H1 (cell line): ENCODE measurements around the gene ODF2L. TPM values are rescaled to one million over a fixed set of nuclear protein-coding genes. Genes with fewer than 3 reads are reported as not detected.

ENCODE experiments used
- CTCF ChIA-PET: fragments of 300-600 bp; sonication (Branson Sonifier 250); formaldehyde crosslinking; loops from one replicate; lab custom pipeline; 2021; ENCODE audit not compliant: partially characterized antibody; lab: Charles Lee
- POLR2A ChIA-PET: fragments of 300-600 bp; sonication (Branson Sonifier 250); formaldehyde crosslinking; loops from one replicate; lab custom pipeline; 2021; ENCODE audit warnings: inconsistent platforms; ENCODE audit not compliant: partially characterized antibody; lab: Charles Lee
- DNase-seq, 2 experiments: peaks; one replicate each; pipeline versions ENCODE4 v3.0.0 to v3.0.0-alpha.2; 2010 to 2022; ENCODE audit warnings: low spot score in 2 of 2, low read depth in 1 of 2, mixed read lengths in 1 of 2
- FAIRE-seq: peaks from 2 replicates; lab custom pipeline; 2011; peaks lifted over from hg19 to GRCh38; lab: Jason Lieb, UNC
- H2AFZ ChIP-seq: 2 replicates; pipeline ENCODE4 v1.8.1; 2012; ENCODE audit warnings: low read length, inconsistent platforms
- H2AK5ac ChIP-seq: 2 replicates; pipeline ENCODE4 v1.6.1; 2013; ENCODE audit warnings: low read depth, low read length
- H2BK120ac ChIP-seq: replicated peaks from 2 replicates; pipeline ENCODE3; 2013; ENCODE audit warnings: low read depth, low read length, inconsistent platforms
- H2BK12ac ChIP-seq: 2 replicates; pipeline ENCODE4 v1.6.1; 2013; ENCODE audit warnings: low read depth, low read length
- H2BK15ac ChIP-seq: 2 replicates; pipeline ENCODE4 v1.6.1; 2013; ENCODE audit warnings: low read length
- H2BK20ac ChIP-seq: 2 replicates; pipeline ENCODE4 v1.6.1; 2013; ENCODE audit warnings: low read length
- H2BK5ac ChIP-seq: 2 replicates; pipeline ENCODE4 v1.6.1; 2013; ENCODE audit warnings: low read depth, low read length
- H3K14ac ChIP-seq: 2 replicates; pipeline ENCODE4 v1.6.1; 2013; ENCODE audit warnings: inconsistent platforms; ENCODE audit not compliant: insufficient read length
- H3K18ac ChIP-seq: 2 replicates; pipeline ENCODE4 v1.6.1; 2013; ENCODE audit warnings: low read length; ENCODE audit errors: extremely low read depth
- H3K23ac ChIP-seq: 2 replicates; pipeline ENCODE4 v1.6.1; 2013; ENCODE audit warnings: inconsistent platforms; ENCODE audit not compliant: insufficient read length
- H3K23me2 ChIP-seq: 2 replicates; pipeline ENCODE4 v1.6.1; 2013; ENCODE audit warnings: low read depth, low read length
- H3K27ac ChIP-seq: 2 replicates; pipeline ENCODE4 v1.6.1; 2011; ENCODE audit warnings: low read depth, low read length, inconsistent platforms
- H3K27me3 ChIP-seq, 4 experiments: replicated peaks in 1 of 4; 1 replicate in 1 of 4; 2 replicates in 3 of 4; pipeline versions ENCODE4 v1.6.1 to v1.8.1; 2011 to 2013; ENCODE audit warnings: low read length in 3 of 4, mild to moderate bottlenecking in 3 of 4, inconsistent platforms in 2 of 4, mixed read lengths in 2 of 4, moderate library complexity in 1 of 4; ENCODE audit not compliant: control insufficient read depth in 3 of 4, insufficient read depth in 3 of 4; ENCODE audit errors: extremely low read depth in 1 of 4
- H3K36me3 ChIP-seq, 4 experiments: 2 replicates each; pipeline versions ENCODE4 v1.6.1 to v1.8.1; 2011 to 2013; ENCODE audit warnings: mild to moderate bottlenecking in 4 of 4, low read length in 3 of 4, moderate library complexity in 2 of 4, control low read depth in 1 of 4, inconsistent platforms in 1 of 4; ENCODE audit not compliant: insufficient read depth in 4 of 4, control insufficient read depth in 2 of 4
- H3K4ac ChIP-seq: replicated peaks from 2 replicates; pipeline ENCODE3; 2013; ENCODE audit warnings: low read length, low read depth, mixed read lengths, inconsistent platforms; ENCODE audit not compliant: insufficient read length
- H3K4me1 ChIP-seq, 4 experiments: replicated peaks in 1 of 4; 1 replicate in 1 of 4; 2 replicates in 3 of 4; pipeline versions ENCODE4 v1.6.1 to v1.8.1; 2011 to 2013; ENCODE audit warnings: low read length in 3 of 4, inconsistent platforms in 2 of 4, mixed read lengths in 1 of 4; ENCODE audit not compliant: insufficient read depth in 4 of 4, control insufficient read depth in 3 of 4
- H3K4me2 ChIP-seq, 2 experiments: 2 replicates each; pipeline versions ENCODE4 v1.6.1 to v1.8.1; 2011 to 2013; ENCODE audit warnings: low read depth in 2 of 2, low read length in 2 of 2, control low read depth in 1 of 2, inconsistent platforms in 1 of 2, mild to moderate bottlenecking in 1 of 2; ENCODE audit not compliant: insufficient read depth in 1 of 2
- H3K4me3 ChIP-seq, 4 experiments: fragments of 200-600, 300-600 bp in 1 of 4; sonication (generic), shearing (Covaris generic), sonication (Bioruptor Twin) in 1 of 4; 2 replicates each; pipeline versions ENCODE4 v1.5.1 to v1.8.1; 2011 to 2016; ENCODE audit warnings: low read length in 4 of 4, low read depth in 3 of 4, control low read depth in 2 of 4, inconsistent platforms in 2 of 4, mild to moderate bottlenecking in 2 of 4, mixed read lengths in 1 of 4, moderate library complexity in 1 of 4; ENCODE audit not compliant: insufficient read depth in 2 of 4; ENCODE audit errors: extremely low read depth in 1 of 4
- H3K56ac ChIP-seq: replicated peaks from 2 replicates; pipeline ENCODE3; 2013; ENCODE audit warnings: low read depth, mild to moderate bottlenecking, mixed read lengths, low read length, inconsistent platforms; ENCODE audit not compliant: insufficient read length
- H3K79me1 ChIP-seq: 2 replicates; pipeline ENCODE4 v1.6.1; 2013; ENCODE audit warnings: low read depth, low read length, control low read depth
- H3K79me2 ChIP-seq, 2 experiments: 2 replicates each; pipeline versions ENCODE4 v1.6.1 to v1.8.1; 2012 to 2013; ENCODE audit warnings: low read length in 2 of 2, mild to moderate bottlenecking in 2 of 2, inconsistent platforms in 1 of 2; ENCODE audit not compliant: insufficient read depth in 2 of 2, control insufficient read depth in 1 of 2
- H3K9ac ChIP-seq, 4 experiments: replicated peaks in 1 of 4; 1 replicate in 1 of 4; 2 replicates in 3 of 4; pipeline versions ENCODE4 v1.6.1 to v1.8.1; 2011 to 2013; ENCODE audit warnings: low read depth in 3 of 4, low read length in 3 of 4, control low read depth in 2 of 4, mild to moderate bottlenecking in 2 of 4, moderate library complexity in 2 of 4, inconsistent platforms in 1 of 4; ENCODE audit errors: extremely low read depth in 1 of 4
- H3K9me3 ChIP-seq, 2 experiments: 2 replicates each; pipeline versions ENCODE4 v1.6.1 to v1.8.1; 2012 to 2013; ENCODE audit warnings: mild to moderate bottlenecking in 2 of 2, moderate library complexity in 2 of 2, control low read depth in 1 of 2, inconsistent platforms in 1 of 2, low read depth in 1 of 2, low read length in 1 of 2, mixed read lengths in 1 of 2; ENCODE audit not compliant: insufficient read depth in 2 of 2
- H4K20me1 ChIP-seq, 2 experiments: replicated peaks in 1 of 2; 2 replicates each; pipeline versions ENCODE3 to v1.8.1; 2011 to 2013; ENCODE audit warnings: inconsistent platforms in 2 of 2, low read length in 2 of 2, mild to moderate bottlenecking in 1 of 2; ENCODE audit not compliant: insufficient read depth in 2 of 2, control insufficient read depth in 1 of 2
- H4K5ac ChIP-seq: 2 replicates; pipeline ENCODE4 v1.6.1; 2013; ENCODE audit warnings: low read length, low read depth, mixed read lengths, inconsistent platforms; ENCODE audit not compliant: insufficient read length
- H4K8ac ChIP-seq: 2 replicates; pipeline ENCODE4 v1.8.0; 2013; ENCODE audit warnings: mild to moderate bottlenecking, moderate library complexity, low read length, inconsistent platforms; ENCODE audit not compliant: insufficient read depth; ENCODE audit errors: extremely low read depth
- H4K91ac ChIP-seq: replicated peaks from 2 replicates; pipeline ENCODE3; 2013; ENCODE audit warnings: low read length, mixed read lengths, inconsistent platforms; ENCODE audit not compliant: insufficient read length
- CTCF ChIP-seq, 3 experiments: IDR thresholded peaks; 1 replicate in 2 of 3; 2 replicates in 1 of 3; pipeline versions ENCODE4 v1.5.1 to v1.6.1; 2011; ENCODE audit warnings: low read length in 3 of 3, mild to moderate bottlenecking in 3 of 3, inconsistent platforms in 2 of 3, low read depth in 1 of 3, moderate library complexity in 1 of 3; ENCODE audit not compliant: insufficient read depth in 1 of 3; ENCODE audit errors: control extremely low read depth in 1 of 3
- EGR1 ChIP-seq: IDR thresholded peaks from 2 replicates; pipeline ENCODE4 v1.6.1; 2011; ENCODE audit warnings: low read depth, low read length, borderline replicate concordance
- GABPA ChIP-seq: IDR thresholded peaks from 2 replicates; pipeline ENCODE4 v1.6.1; 2011; ENCODE audit warnings: mild to moderate bottlenecking, low read length, moderate library complexity, borderline replicate concordance; ENCODE audit not compliant: insufficient read depth
- JUND ChIP-seq: IDR thresholded peaks from 2 replicates; pipeline ENCODE4 v1.6.1; 2011; ENCODE audit warnings: mild to moderate bottlenecking, improper control_type of control experiment, low read length
- KDM4A ChIP-seq: IDR thresholded peaks from one replicate; pipeline ENCODE4 v1.7.1; 2012; ENCODE audit warnings: low read depth, mild to moderate bottlenecking, moderate library complexity, low read length, inconsistent platforms; ENCODE audit not compliant: severe bottlenecking
- RNF2 ChIP-seq: fragments of 200-900, 300-1000 bp; sonication (generic); IDR thresholded peaks from 2 replicates; pipeline ENCODE4 v1.7.1; 2016; ENCODE audit warnings: borderline replicate concordance, low read depth, mild to moderate bottlenecking, antibody characterized with exemption, low read length; ENCODE audit not compliant: poor library complexity, severe bottlenecking; ENCODE audit errors: missing control alignments
- SAP30 ChIP-seq: fragments of 300-600 bp; sonication (generic); IDR thresholded peaks from 2 replicates; pipeline ENCODE4 v1.7.1; 2012; ENCODE audit warnings: low read length, moderate library complexity, mild to moderate bottlenecking, inconsistent platforms; ENCODE audit not compliant: insufficient read depth, insufficient replicate concordance
- SIX5 ChIP-seq: IDR thresholded peaks from 2 replicates; pipeline ENCODE4 v1.6.1; 2011; ENCODE audit warnings: mild to moderate bottlenecking, low read depth, low read length
- TAF1 ChIP-seq: IDR thresholded peaks from 2 replicates; pipeline ENCODE4 v1.6.1; 2011; ENCODE audit warnings: mild to moderate bottlenecking, low read depth, low read length
- TCF12 ChIP-seq: IDR thresholded peaks from 2 replicates; pipeline ENCODE4 v1.6.1; 2011; ENCODE audit warnings: low read depth, mild to moderate bottlenecking, low read length
- WGBS, 2 experiments: shearing (Covaris generic) in 1 of 2; methylation state at CpG; one replicate each; pipeline versions ENCODE4 v1.1.6 to v1.1.7; 2013 to 2015; ENCODE audit warnings: low lambda C conversion rate in 2 of 2, mixed read lengths in 2 of 2, inconsistent platforms in 1 of 2, low coverage in 1 of 2, missing lambda C conversion rate in 1 of 2; ENCODE audit not compliant: insufficient replicate concordance in 2 of 2, insufficient coverage in 1 of 2, insufficient read length in 1 of 2; ENCODE audit errors: extremely low coverage in 1 of 2, missing lambda C conversion rate in 1 of 2; 5-methylcytosine and 5-hydroxymethylcytosine counted together
- polyA plus RNA-seq, 7 experiments: library from polyadenylated mRNA; depleted of rRNA in 3 of 7; stranded (reverse) in 5 of 7; unstranded in 2 of 7; fragments of >200 nt in 5 of 7; fragments of 200-250 nt in 2 of 7; gene quantifications; 1 replicate in 5 of 7; 2 replicates in 1 of 7; 4 replicates in 1 of 7; pipeline versions ENCODE4 v1.2.1 to v1.2.3, GENCODE V29; 2011 to 2013; ENCODE audit warnings: missing spikeins in 2 of 7, mixed read lengths in 2 of 7
- total RNA-seq: library from RNA; stranded (reverse); fragmentation: NEBNext Ultra II Directional; extraction: Animal tissue kit (Norgen Biotek cat#: 25700); gene quantifications from 2 replicates; pipeline ENCODE4 v1.2.1, GENCODE V29; 2021

Gene ODF2L
- total and polyA plus RNA-seq, 2 of the 8 experiments (the other 6 are each of a cell fraction or from before 2014, with no cell fraction given) = 3.2 to 27.1 TPM

GRCh38 chr1:86419277-86419903 is 23.3 kb upstream of the ODF2L start:
- H3K79me1 ChIP-seq = no peaks in the 10 kb centered on the region
- H3K4me3 ChIP-seq = no peak overlapping the region
- no peaks in the 10 kb centered on the region for H3K36me3 ChIP-seq
- no peak overlapping the region for H2BK12ac ChIP-seq
- CTCF ChIA-PET = interaction anchor here (0.7 to 2.7 kb wide), 9 partner anchors 10 to 334 kb away, joined by 3 to 8 read pairs (median 4); no protein-coding TSS in a partner anchor
- H2BK120ac ChIP-seq = no peak overlapping the region
- no peak overlapping the region for H2BK20ac ChIP-seq
- H3K56ac ChIP-seq = no peak overlapping the region
- WGBS, 2 experiments = 52% methylated on average over 4 of the region's 4 CpGs; no CpG with 5 or more reads in 1 of the 2 experiments
- H3K18ac ChIP-seq = no peak overlapping the region
- H2AK5ac ChIP-seq = no peak overlapping the region
- H3K23me2 ChIP-seq = no peaks in the 10 kb centered on the region
- no peaks in the 10 kb centered on the region for H3K79me2 ChIP-seq
- H3K23ac ChIP-seq = no peak overlapping the region
- H3K27me3 ChIP-seq = no peaks in the 10 kb centered on the region
- FAIRE-seq (peak; percentile 36), DNase-seq (no peak)
- H3K4ac ChIP-seq = no peak overlapping the region
- H3K4me2 ChIP-seq = no peak overlapping the region
- no peak overlapping the region for H4K91ac ChIP-seq
- H3K4me1 ChIP-seq = 0 out of 7 replicates have a peak, but pooled peaks cover 0 to 1% (median 0%) of the 10 kb centered on the region in 4 experiments
- H2BK5ac ChIP-seq = no peak overlapping the region
- H2BK15ac ChIP-seq = no peak overlapping the region
- H4K8ac ChIP-seq = no peak overlapping the region
- no peaks in the 10 kb centered on the region for H3K9me3 ChIP-seq
- H4K20me1 ChIP-seq = no peaks in the 10 kb centered on the region
- H3K27ac ChIP-seq = no peak overlapping the region
- POLR2A ChIA-PET = no interaction called here
- peak overlapping the region; percentile 100 for H2AFZ ChIP-seq
- no peak overlapping the region for H3K9ac ChIP-seq
- no peak overlapping the region for H4K5ac ChIP-seq
- H3K14ac ChIP-seq = no peak overlapping the region
- no peak for TF ChIP-seq SAP30
- TF ChIP-seq GABPA = no peak
- no peak for TF ChIP-seq EGR1
- no peak for TF ChIP-seq TCF12
- TF ChIP-seq RNF2 = no peak
- peak in 2 of 3 experiments; percentile 62 to 73; a peak in 3 of 4 replicates for TF ChIP-seq CTCF (IDR thresholded peaks at IDR 0.05; ENCODE audit: control extremely low read depth in 1 of 3, insufficient read depth in 1 of 3, low read depth in 1 of 3, low read length in 3 of 3)
- TF ChIP-seq TAF1 = no peak
- no peak for TF ChIP-seq JUND
- no peak for TF ChIP-seq KDM4A
- TF ChIP-seq SIX5 = no peak
